HT1080 (cell line): Measurements from ENCODE around the gene ZNF772. TPM values are rescaled to one million over a fixed set of nuclear protein-coding genes. Genes with fewer than 3 reads are reported as not detected.

ENCODE experiments used
- DNase-seq: peaks from one replicate; pipeline ENCODE4 v3.0.0-alpha.2; 2015; ENCODE audit warnings: low read depth
- small RNA-seq: library from RNA; depleted of rRNA; stranded (forward); fragments of <200 nt; gene quantifications from one replicate; pipeline ENCODE3, GENCODE V24; 2014
- total RNA-seq: library from RNA; depleted of rRNA; stranded (reverse); fragments of >200 nt; shearing (Covaris generic); gene quantifications from 2 replicates; pipeline ENCODE4 v1.2.3, GENCODE V29; 2014; rRNA removed

The ZNF772 gene
- total RNA-seq, 1 experiment from 2014 or later = 18.0 TPM

GRCh38 chr19:57435062-57435978, 42.0 kb downstream of the ZNF772 start, which contains the start of gene ZNF749:
ZNF749 (plus strand) TSS chr19:57435325; CDS start chr19:57435579, 254 bp downstream.
- DNase-seq = peak; percentile 96

- DNase-seq = no peak
These were observed 42.8 kb downstream of the ZNF772 start for GRCh38 chr19:57434386-57435061.

GRCh38 chr19:57421037-57421436, 56.3 kb downstream of the ZNF772 start:
- no peak for DNase-seq

DNA sequence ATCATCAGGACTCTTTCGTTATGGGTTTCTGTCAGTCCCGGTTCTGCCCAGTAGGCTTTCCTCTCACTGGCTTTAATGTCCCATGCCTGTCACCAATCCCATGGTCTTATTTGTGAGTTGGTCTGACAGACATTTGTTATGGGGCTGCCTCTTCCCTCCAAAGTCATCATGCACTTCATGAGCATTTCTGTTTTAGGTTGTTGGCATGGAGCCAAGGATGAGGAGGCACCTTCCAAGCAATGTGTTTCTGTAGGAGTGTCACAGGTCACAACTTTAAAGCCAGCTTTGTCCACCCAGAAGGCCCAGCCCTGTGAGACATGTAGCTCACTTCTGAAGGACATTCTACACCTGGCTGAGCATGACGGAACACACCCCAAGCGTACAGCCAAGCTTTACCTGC, 57.9 kb downstream of the ZNF772 start:
- no peak for DNase-seq

Small RNAs within 50 kb of the gene (small RNA-seq; reads per million reads assigned to genes)
- not detected for gene VN1R107P

Other genes with a start within 250 kb of the ZNF772 start
- gene AURKC, start 246.5 kb downstream of the ZNF772 start, total RNA-seq = 0.92 and 1.0 TPM in 2 replicates
- 6.4 and 7.3 TPM in 2 replicates for gene ZNF805, start 236.9 kb downstream of the ZNF772 start, total RNA-seq
- gene ZNF460, start 197.1 kb downstream of the ZNF772 start, total RNA-seq = 22.6 and 22.7 TPM in 2 replicates
- 4.5 and 6.4 TPM in 2 replicates for gene ZNF543, start 157.1 kb downstream of the ZNF772 start, total RNA-seq
- gene ZNF304, start 126.3 kb downstream of the ZNF772 start, total RNA-seq = 5.0 and 7.0 TPM in 2 replicates
- 12.2 and 17.1 TPM in 2 replicates for gene TRAPPC2B, start 114.0 kb downstream of the ZNF772 start, total RNA-seq
- gene ZNF547, start 114.0 kb downstream of the ZNF772 start, total RNA-seq = 4.0 and 6.4 TPM in 2 replicates
- gene ZNF548, start 87.7 kb downstream of the ZNF772 start, total RNA-seq = 9.5 and 11.6 TPM in 2 replicates
- gene ZNF17, start 66.4 kb downstream of the ZNF772 start, total RNA-seq = 6.1 and 16.0 TPM in 2 replicates
- 16.0 and 17.7 TPM in 2 replicates for gene ZNF749, start 42.2 kb downstream of the ZNF772 start, total RNA-seq
- gene VN1R1, start 20.4 kb downstream of the ZNF772 start, total RNA-seq = 0.14 TPM in 1 of 2 replicates, not detected in the other
- gene ZNF419, start 10.2 kb upstream of the ZNF772 start, total RNA-seq = 6.9 and 8.0 TPM in 2 replicates
- gene ZNF773, start 22.4 kb upstream of the ZNF772 start, total RNA-seq = 21.9 and 22.3 TPM in 2 replicates
- gene ZNF549, start 49.8 kb upstream of the ZNF772 start, total RNA-seq = 3.7 and 4.2 TPM in 2 replicates
- 7.4 and 9.5 TPM in 2 replicates for gene ZNF550, start 82.3 kb upstream of the ZNF772 start, total RNA-seq
- 5.1 and 5.2 TPM in 2 replicates for gene ZNF416, start 101.3 kb upstream of the ZNF772 start, total RNA-seq
- 0.51 and 1.5 TPM in 2 replicates for gene ZIK1, start 106.6 kb upstream of the ZNF772 start, total RNA-seq
- gene ZNF530, start 122.3 kb upstream of the ZNF772 start, total RNA-seq = 22.0 and 30.3 TPM in 2 replicates
- gene ZNF134, start 136.7 kb upstream of the ZNF772 start, total RNA-seq = 25.0 and 33.3 TPM in 2 replicates
- 10.0 and 17.7 TPM in 2 replicates for gene ZNF211, start 155.6 kb upstream of the ZNF772 start, total RNA-seq
- gene ZSCAN4, start 191.4 kb upstream of the ZNF772 start, total RNA-seq = not detected in 2 replicates
- 17.0 and 26.8 TPM in 2 replicates for gene ZNF551, start 204.4 kb upstream of the ZNF772 start, total RNA-seq
- gene ZNF154, start 231.6 kb upstream of the ZNF772 start, total RNA-seq = not detected in 2 replicates